Natural killer cell (primary cell): ENCODE measurements around the gene MYO7B. TPM values are rescaled to one million over a fixed set of nuclear protein-coding genes. Genes with fewer than 3 reads are reported as not detected.

Experiments
- ATAC-seq, 3 donors: fragments of 150-1000 bp in 2 of 3; fragments of 200-7000 bp in 1 of 3; cut with Tn5 transposase; 1 replicate in 1 of 3; 2 replicates in 2 of 3; pipeline ENCODE4 v1.10.0; 2021; ENCODE audit warnings: mild to moderate bottlenecking in 2 of 3, moderate library complexity in 2 of 3
- DNase-seq, 2 donors: peaks; one replicate each; pipeline versions ENCODE4 v3.0.0 to v3.0.0-alpha.2; 2013 to 2021; ENCODE audit warnings: mixed read lengths in 1 of 2
- H3K27ac ChIP-seq: one replicate; pipeline ENCODE4 v1.5.1; 2013; ENCODE audit warnings: mild to moderate bottlenecking, low read length
- H3K27me3 ChIP-seq: one replicate; pipeline ENCODE4 v1.6.1; 2013; ENCODE audit warnings: low read length; ENCODE audit not compliant: control insufficient read depth, insufficient read depth
- H3K36me3 ChIP-seq: one replicate; pipeline ENCODE4 v1.6.1; 2013; ENCODE audit warnings: low read length; ENCODE audit not compliant: control insufficient read depth, insufficient read depth
- H3K4me1 ChIP-seq: one replicate; pipeline ENCODE4 v1.6.1; 2013; ENCODE audit warnings: low read length; ENCODE audit not compliant: control insufficient read depth, insufficient read depth
- H3K4me3 ChIP-seq: one replicate; pipeline ENCODE4 v1.5.1; 2013; ENCODE audit warnings: low read length
- H3K9me3 ChIP-seq: one replicate; pipeline ENCODE4 v1.6.1; 2013; ENCODE audit warnings: low read length; ENCODE audit not compliant: control insufficient read depth, insufficient read depth
- H3K27ac Mint-ChIP-seq, 2 donors: one replicate each; pipeline ENCODE4 v1.8.0; 2022; ENCODE audit warnings: mild to moderate bottlenecking in 2 of 2, mixed read lengths in 2 of 2, moderate library complexity in 1 of 2
- H3K27me3 Mint-ChIP-seq, 2 donors: one replicate each; pipeline ENCODE4 v1.8.0; 2022; ENCODE audit warnings: low read depth in 2 of 2, mixed read lengths in 2 of 2
- H3K36me3 Mint-ChIP-seq: one replicate; pipeline ENCODE4 v1.8.0; 2022; ENCODE audit warnings: mixed read lengths
- H3K4me1 Mint-ChIP-seq, 2 donors: one replicate each; pipeline ENCODE4 v1.8.0; 2022; ENCODE audit warnings: mixed read lengths in 2 of 2
- H3K4me3 Mint-ChIP-seq: one replicate; pipeline ENCODE4 v1.8.0; 2022; ENCODE audit warnings: mild to moderate bottlenecking, moderate library complexity, mixed read lengths
- H3K9me3 Mint-ChIP-seq, 2 donors: one replicate each; pipeline ENCODE4 v1.8.0; 2022; ENCODE audit warnings: mixed read lengths in 2 of 2
- CTCF ChIP-seq: fragments of 200-600 bp; IDR thresholded peaks from one replicate; pipeline ENCODE4 v1.8.0; 2022; ENCODE audit warnings: antibody characterized with exemption
- WGBS: methylation state at CpG from one replicate; pipeline ENCODE4 v1.1.7; 2013; ENCODE audit warnings: missing lambda C conversion rate; ENCODE audit not compliant: insufficient coverage; 5-methylcytosine and 5-hydroxymethylcytosine counted together
- intact Hi-C: fragments of 100-400 bp; cut with micrococcal nuclease; formaldehyde crosslinking; loops from one replicate; pipeline ENCODE4 v1.14.2; 2022
- total RNA-seq, 4 donors: library from RNA; stranded (reverse); fragments of 120-200 nt in 1 of 4; gene quantifications; one replicate each; pipeline versions ENCODE4 v1.2.3 to v1.2.4, GENCODE V29; 2013 to 2022

The MYO7B gene
- total RNA-seq, 3 donors from 2014 or later (not counting 1 experiment from before 2014, with no cell fraction given): 0.14 to 0.45 (median 0.25) TPM

- Histone ChIP-seq H3K9me3 (no peaks in the 10 kb centered on the region), H3K4me3 (no peak overlapping the region), H3K27me3 (no peaks in the 10 kb centered on the region), H3K36me3 (no peaks in the 10 kb centered on the region), H3K4me1 (no peaks in the 10 kb centered on the region), H3K27ac (no peak overlapping the region)
- peak in 1 of 2 donors; percentile 10 for DNase-seq
- Mint-ChIP-seq H3K4me3 (no peak overlapping the region), H3K27ac (no peak overlapping the region), H3K36me3 (peaks cover 4% of the 10 kb centered on the region), H3K4me1 (no peaks in the 10 kb centered on the region), H3K27me3 (peaks cover 0 to 5% of the 10 kb centered on the region in 2 donors), H3K9me3 (peaks cover 0 to 3% of the 10 kb centered on the region in 2 donors)
- 82% methylated on average over 25 of the region's 25 CpGs for WGBS
- no peak for ATAC-seq
- TF ChIP-seq CTCF: no peak
- intact Hi-C loops: no loop called here
Measured at GRCh38 chr2:127608061-127609030, 72.9 kb downstream of the MYO7B start.

- DNase-seq: peak in 1 of 2 donors; percentile 10
- Histone ChIP-seq H3K9me3 (no peaks in the 10 kb centered on the region), H3K4me3 (no peak overlapping the region), H3K4me1 (no peaks in the 10 kb centered on the region), H3K36me3 (no peaks in the 10 kb centered on the region), H3K27ac (no peak overlapping the region), H3K27me3 (no peaks in the 10 kb centered on the region)
- no peak for TF ChIP-seq CTCF
- peaks cover 0 to 13% of the 10 kb centered on the region in 2 donors for H3K27me3 Mint-ChIP-seq
- H3K4me1 Mint-ChIP-seq: no peaks in the 10 kb centered on the region
- WGBS: 65% methylated on average over 24 of the region's 24 CpGs
- peaks cover 11% of the 10 kb centered on the region for H3K36me3 Mint-ChIP-seq
- no peak overlapping the region for H3K4me3 Mint-ChIP-seq
- ATAC-seq: no peak
- peaks cover 0 to 6% of the 10 kb centered on the region in 2 donors for H3K9me3 Mint-ChIP-seq
- intact Hi-C loops: no loop called here
- H3K27ac Mint-ChIP-seq: no peak overlapping the region
Measured at GRCh38 chr2:127609031-127609751, 73.7 kb downstream of the MYO7B start.

GRCh38 chr2:127609818-127610217, 74.3 kb downstream of the MYO7B start:
- Mint-ChIP-seq H3K27me3 (peaks cover 0 to 18% of the 10 kb centered on the region in 2 donors), H3K27ac (no peak overlapping the region), H3K9me3 (peaks cover 0 to 6% of the 10 kb centered on the region in 2 donors), H3K4me3 (no peak overlapping the region), H3K36me3 (peaks cover 11% of the 10 kb centered on the region), H3K4me1 (no peaks in the 10 kb centered on the region)
- intact Hi-C loops: no loop called here
- ATAC-seq: no peak
- no peak overlapping the region for H3K4me3 ChIP-seq
- no peak for TF ChIP-seq CTCF
- H3K9me3 ChIP-seq: no peaks in the 10 kb centered on the region
- H3K27me3 ChIP-seq: no peaks in the 10 kb centered on the region
- DNase-seq: peak in 1 of 2 donors; percentile 12
- no peak overlapping the region for H3K27ac ChIP-seq
- 93% methylated on average over 8 of the region's 8 CpGs for WGBS
- no peaks in the 10 kb centered on the region for H3K4me1 ChIP-seq
- no peaks in the 10 kb centered on the region for H3K36me3 ChIP-seq
